EL (cell line): Measurements from ENCODE around the gene SLC30A10.
A peak's percentile ranks its signal among the peaks of the same experiment; 100 is the strongest.
"Not testable (repeated sequence)": the region's sequence is repeated elsewhere in the genome, so short reads cannot be mapped to it uniquely, and the experiment has no call there.

Experiments used
- DNase-seq: peaks from one replicate; pipeline ENCODE4 v3.0.0-alpha.2; 2016

Gene SLC30A10

DNA sequence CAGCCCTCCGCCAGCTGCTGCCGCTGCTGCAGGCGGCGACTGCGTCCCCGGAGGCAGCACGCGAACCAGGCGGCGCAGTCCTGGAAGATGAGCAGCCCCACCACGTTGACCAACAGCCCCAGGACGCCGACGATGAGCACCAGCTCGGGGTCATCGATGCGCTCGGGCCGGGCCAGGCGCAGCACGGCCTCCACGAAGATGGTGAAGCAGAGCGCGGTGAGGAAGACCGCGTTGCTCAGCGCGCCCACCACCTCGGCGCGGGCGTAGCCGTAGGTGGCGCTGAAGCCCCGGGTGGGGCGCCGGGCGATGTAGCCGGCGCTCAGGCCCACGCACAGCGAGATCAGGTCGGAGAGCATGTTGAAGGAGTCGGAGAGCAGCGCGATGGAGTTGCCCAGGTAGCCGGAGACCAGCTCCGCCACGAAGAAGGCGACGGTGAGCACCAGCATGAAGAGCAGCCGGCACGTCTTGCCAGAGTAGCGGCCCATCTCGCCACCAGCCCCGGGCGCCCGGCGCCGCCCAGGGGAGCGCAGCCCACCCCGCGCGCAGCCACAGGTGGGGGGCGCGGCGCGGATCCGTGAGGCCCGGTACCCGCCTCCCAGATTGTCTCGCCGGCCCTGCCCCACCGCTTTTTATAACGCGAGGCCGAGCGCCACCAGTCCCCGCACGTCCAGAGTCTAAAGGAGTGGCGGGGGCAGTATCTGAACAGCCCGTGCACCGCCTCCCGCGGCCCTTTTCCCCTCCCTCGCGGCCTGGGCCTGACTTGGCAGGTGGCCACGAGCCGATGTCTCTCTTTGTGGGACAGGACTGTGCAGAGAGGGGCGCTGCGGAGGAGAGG lies at the start of gene SLC30A10:
TSS of gene SLC30A10 (minus strand) at position 602 of the 835 bp plus-strand sequence. CDS start at position 485, 117 bp downstream.
- DNase-seq, result peak; percentile 17

DNA sequence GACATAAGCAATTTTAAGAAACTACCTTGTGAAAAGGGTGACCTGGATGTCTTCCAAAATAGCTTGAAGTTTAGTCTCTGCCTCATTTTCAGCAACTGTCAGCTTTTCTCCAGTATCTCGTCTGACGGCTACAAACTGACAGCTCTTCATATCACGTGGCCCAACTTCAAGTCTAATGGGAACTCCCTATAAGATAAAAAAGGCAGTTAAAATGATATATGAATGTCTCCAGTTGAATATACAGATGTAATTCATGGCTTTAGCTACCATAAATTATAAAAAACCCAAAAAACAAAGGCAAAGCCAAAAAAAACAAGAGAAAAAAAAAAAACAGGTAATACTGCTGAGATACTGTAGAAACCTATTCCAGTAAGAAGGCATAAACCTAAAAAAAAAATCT lies 44.9 kb upstream of the SLC30A10 start:
- no peak for DNase-seq

DNA sequence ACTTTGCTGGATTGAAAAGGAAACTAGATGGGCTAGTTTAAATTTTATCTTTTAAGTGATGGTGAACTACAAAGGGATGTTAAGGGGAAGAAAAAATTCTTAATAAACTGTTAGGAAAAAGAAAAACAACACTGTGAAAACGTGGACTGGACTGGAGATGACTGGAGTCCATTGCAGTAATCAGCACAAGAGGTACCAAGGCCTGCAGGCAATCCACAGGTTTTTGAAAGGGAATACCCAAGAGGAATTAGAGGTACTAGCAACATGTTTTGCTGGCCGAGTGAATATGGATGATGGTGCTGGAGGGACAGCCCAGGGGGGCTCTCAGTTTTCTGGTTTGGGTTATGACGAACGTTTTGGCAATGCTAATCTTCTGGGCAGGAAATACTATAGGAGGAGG lies 39.0 kb upstream of the SLC30A10 start:
- no peak for DNase-seq

DNA sequence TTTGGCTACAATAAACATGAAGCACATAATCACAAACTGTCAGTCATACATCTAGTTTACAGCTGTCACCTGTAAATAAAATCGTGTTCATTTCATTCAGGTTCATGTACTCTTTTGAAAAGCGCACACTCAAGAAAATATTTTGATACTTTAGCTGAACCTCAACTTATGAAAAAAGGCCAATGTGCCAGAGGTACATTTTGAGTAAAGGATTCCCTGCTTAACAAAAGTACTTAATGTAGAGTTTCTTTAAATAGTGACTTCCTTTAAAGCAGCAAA lies 37.7 kb upstream of the SLC30A10 start:
- DNase-seq, result no peak

DNA sequence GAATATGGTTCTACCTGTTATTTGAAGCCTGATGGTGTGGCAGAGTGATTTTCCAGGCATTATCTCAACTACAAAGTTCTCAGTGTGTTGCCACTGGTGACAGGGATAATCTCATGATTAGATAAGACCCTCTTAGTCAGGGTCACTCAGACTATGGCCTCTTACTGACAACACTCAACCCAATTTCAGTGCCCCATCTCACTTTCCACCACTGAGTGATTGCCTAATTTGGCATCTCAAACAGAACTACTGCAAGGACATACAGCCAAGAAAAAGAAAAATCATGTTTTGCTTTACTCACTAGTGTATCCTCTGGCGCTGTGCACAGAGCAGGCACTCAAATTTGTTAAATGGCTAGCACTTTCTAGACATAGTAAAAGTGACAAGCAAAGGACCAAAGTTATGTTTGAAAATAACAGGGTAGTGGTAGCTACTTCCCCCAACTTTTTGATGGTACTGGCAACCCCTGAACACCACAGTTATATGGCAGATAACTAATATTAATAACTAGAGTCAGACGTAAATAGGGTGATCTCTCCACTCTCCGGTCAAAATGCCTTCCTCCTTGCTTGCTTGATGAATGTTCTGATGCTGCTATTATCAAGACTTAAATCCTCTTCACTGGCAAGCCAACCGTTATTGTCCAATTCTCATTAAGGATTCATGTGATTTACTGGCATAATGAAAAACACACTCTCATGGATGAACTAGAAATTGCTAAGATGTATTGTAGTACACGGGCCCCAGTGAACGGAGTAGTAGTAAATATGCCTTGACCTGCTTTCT lies 37.1 kb upstream of the SLC30A10 start:
- no peak for DNase-seq

DNA sequence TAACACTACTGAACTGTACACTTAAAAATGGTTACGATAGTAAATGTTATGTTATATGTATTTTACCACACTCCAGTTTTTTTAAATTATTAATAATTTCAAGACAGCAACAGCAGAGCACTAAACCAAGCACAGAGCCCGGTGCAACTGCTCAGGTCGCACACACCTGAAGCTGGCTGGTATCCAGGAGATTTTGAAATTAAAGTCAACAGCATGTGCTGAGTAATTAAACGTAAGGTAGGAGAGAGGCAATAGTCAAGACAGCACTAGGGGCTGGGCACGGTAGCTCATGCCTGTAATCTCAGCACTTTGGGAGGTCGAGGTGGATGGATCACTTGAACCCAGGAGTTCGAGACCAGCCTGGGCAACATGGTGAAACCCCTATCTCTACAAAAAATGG lies 35.1 kb upstream of the SLC30A10 start:
- DNase-seq, result no peak

DNA sequence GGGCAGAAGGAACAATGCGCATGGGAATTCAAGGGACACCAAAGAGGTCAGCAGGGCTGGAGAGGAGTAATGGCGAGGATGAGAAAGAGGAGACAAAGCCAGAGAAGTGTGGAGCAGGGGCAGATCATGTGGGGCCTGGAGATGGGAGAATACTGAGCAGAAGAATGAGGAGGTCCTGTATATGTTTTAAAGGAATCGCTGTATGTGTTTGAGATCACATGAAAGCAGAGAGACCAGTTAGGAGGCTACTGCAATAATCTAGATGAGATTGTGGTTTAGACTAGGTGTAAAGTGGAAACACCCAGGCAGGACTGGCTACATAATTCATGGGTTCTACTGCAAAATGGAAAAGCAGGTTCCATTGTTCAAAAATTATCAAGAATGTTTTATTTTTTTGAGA lies 33.3 kb upstream of the SLC30A10 start:
- DNase-seq, result no peak

DNA sequence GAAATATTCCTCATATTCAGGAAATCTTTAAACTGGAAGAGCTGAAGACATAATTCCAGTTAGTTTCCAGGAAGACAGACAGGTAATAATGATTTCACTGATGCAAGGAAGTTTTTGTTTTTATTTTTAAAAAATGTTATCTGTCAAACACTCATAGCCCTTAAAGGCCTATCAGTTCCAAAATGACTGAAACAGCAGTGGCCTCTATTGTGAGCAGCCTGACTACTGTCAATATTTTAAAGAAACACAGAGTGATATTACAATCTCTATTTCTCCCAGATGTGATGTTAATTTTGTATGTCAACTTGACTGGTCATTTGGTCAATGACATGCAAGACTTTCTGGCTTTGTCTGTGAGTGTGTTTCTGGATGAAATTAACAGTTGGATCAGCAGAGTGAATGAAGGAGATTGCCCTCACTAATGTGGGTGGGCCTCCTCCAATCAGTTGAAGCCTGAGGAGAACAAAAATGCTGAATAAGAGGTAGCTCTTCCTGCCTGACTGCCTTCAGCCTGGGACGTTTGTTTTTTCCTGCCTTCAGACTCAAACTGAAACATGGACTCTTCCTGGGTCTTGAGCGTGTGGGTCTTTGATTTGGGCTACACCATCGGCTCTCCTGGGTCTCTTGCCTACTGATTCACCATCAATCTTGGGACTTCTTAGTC lies 31.3 kb upstream of the SLC30A10 start:
- no peak for DNase-seq

DNA sequence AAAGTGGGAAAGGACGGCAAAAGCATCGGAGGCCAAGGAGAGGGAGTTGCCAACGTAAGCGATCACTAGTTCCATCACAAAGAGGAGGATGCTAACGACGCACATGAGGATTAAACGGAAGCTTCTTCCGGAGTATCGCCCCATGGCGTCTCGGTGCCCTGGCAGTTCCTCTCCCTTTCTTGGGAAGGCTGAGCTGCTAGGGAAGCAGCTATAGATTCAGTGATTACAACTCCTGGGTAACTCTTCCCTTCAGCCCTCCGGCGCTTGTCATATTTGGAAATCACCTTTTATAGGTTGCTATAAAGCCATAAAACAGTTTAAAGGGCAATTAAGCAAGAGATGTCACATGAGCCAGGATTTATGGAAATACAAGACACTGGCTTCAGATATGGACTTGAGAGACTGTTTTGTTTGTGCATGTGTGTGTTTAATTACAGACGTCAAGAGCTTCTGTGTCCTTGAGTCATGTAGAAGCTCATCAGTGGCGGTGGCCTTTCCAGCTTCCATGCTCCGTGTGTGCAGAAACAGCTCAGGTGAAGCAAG lies 30.6 kb upstream of the SLC30A10 start:
- no peak for DNase-seq

DNA sequence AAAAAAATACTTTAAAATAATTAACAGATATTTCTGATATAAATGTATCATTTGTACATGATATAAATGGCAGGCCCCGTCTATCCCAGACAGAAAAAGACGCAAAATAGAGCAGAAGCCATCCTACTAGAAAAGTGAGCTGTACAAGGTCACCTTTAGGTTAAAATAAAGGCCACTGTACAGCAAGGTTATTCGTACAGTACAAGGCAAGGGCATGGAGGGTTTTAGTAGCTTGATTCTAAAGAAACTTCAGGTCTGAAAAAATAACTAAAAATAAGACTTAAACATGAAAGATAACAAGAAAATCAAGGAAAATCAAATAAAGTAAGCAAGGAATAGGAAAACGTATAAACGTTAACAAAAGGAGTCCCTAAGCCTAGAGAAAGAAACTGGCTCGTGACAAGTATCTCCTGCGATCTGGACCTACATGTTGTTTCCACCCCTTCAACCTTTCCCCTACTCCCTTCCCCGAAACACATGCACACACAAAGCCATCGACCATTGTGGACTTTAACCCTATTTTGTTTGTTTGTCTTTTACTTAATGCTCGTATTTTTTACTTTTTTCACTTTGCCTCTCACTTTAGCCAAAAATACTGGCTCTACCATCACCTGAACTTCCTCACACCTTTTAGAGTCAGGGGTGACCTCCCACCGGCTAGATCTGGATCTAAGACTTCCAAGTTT lies 26.5 kb upstream of the SLC30A10 start:
- no peak for DNase-seq

DNA sequence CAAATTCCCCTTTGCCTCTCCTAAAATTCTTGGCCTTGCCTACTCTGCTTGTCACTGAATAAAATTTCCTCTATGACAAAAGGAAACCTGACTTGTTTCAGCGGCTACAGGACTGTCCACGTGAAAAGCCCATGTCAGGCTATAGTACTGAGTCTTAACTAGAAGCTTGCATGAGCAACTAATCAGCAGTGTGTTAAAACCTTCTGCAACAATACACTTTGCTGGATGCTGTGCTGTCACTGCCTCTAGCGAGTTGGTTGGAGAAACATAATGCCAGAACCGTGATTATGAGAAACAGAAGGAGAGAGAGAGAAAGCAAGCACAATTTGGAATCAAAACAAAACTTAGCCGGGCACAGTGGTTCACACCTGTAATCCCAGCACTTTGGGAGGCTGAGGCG lies 25.7 kb upstream of the SLC30A10 start:
- DNase-seq, result no peak

DNA sequence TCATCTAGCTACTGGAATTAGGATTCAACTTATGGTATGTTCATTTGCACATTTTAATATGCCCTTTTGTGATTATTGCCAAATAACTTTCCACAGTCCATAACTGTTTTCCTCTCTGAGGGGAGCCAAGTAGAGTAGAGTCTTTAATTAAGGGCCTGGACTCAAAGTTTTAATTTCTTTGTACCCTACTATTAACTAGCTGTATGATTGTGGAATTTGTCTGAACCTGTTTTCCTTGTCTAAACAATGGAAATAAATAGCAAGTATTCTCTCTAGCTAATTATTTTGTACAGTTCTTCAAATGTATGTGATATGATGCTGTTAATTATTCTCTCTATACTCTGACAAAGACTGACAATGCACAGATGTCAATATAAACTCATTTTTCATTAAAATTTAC lies 24.0 kb upstream of the SLC30A10 start:
- no peak for DNase-seq

DNA sequence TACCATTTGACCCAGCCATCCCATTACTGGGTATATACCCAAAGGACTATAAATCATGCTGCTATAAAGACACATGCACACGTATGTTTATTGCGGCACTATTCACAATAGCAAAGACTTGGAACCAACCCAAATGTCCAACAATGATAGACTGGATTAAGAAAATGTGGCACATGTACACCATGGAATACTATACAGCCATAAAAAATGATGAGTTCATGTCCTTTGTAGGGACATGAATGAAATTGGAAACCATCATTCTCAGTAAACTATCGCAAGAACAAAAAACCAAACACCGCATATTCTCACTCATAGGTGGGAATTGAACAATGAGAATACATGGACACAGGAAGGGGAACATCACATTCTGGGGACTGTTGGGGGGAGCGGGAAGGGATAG lies 20.9 kb upstream of the SLC30A10 start:
- DNase-seq, result not testable (repeated sequence)

DNA sequence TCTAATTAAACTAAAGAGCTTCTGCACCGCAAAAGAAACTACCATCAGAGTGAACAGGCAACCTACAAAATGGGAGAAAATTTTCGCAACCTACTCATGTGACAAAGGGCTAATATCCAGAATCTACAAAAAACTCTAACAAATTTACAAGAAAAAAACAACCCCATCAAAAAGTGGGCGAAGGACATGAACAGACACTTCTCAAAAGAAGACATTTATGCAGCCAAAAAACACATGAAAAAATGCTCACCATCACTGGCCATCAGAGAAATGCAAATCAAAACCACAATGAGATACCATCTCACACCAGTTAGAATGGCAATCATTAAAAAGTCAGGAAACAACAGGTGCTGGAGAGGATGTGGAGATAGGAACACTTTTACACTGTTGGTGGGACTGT lies 20.4 kb upstream of the SLC30A10 start:
- DNase-seq, result not testable (repeated sequence)

DNA sequence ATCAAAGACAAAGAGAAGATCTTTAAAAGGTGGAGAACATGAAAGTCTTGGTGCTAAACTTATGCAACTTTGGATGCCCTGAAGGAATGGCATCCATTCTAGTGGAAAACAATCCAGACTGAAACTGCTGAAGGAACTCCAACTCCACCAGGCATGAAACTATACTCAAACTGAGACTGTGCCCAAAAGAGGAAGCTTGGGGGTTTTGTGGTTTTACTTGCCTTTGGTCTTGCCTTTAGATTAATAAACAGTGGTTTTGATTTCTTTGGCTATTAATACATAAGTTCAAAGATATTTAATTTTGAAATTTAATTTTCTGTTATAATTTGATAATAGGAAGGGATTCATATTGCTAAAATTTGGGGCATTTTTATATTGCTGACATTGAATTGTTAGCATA lies 17.4 kb upstream of the SLC30A10 start:
- no peak for DNase-seq

DNA sequence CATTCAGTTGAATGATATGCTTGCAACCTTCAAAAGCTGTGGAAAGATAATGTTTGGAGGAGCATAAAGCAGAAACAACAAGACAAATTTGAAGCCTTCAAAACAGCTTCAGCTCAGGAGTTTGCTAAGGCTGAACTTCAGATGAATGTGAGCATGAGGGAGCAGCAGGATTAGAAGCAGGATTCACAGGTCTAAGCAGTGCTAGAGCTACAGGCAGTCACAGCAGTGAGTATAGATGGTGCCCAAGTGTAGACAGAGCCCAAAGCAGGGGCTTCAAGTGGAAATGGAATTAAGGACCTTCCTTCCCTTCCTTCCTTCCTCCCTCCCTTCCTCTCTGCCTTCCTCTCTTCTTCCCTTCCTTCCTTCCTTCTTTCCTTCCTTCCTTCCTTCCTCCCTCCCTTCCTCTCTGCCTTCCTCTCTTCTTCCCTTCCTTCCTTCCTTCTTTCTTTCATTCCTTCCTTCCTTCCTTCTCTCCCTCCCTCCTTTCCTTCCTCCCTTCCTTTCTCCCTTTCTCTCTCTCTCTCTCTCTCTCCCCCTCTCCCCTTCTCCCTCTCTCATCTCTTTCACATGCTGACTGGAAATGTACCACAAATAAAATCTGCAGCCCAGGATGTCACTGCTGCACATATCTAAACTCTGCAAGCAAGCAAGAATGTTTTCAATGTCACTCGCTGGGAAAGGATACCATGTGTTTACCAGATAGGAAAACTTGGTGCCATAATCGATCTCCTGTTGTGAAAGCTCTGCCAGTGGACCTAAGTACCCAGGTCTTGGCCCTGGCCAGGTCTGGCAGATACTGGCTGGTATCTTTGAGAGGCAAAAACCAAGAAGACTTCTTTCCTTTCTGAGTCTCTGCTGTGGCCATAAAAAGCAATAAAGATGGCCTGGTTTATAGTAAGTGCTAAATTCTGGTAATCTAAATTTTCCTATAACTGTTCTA lies 13.1 kb upstream of the SLC30A10 start:
- DNase-seq, result no peak

DNA sequence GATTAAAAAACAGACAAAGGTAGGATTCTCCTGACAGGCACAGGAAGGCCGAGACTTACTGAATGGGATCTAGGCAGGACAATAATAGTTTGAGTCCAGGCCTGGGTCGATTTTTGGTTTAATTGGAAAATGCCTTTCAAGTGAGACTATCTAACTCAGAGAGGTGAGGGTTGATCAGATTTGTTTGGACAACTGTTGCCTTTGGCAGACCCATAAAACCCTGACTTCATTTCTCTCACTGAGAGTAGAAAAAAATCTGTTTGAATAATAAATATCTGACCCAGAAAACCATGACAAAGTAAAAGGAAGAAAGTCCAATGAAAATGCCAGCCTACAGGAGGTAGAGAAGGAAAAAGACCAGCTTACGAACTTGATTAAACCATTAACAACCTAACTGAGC lies 12.3 kb upstream of the SLC30A10 start:
- DNase-seq, result no peak

DNA sequence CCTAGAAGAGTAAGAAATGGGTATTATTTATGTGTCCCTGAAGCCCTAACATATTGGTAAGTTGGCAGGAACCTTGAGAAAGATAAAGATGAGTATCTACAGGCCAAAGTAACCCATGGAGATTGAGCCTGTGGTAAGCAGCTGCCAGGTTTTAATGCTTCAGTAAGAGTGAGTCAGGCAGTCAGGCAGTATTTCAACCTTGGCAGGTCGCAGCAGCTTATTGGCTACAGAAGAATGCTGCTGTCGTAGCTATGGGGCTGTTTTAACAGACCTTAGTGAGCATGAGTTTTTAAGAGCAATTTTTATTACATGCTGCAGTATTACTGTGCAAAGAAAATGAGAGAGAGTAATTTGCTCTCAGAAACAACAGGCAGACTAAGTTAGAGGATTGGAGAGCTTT lies 10.3 kb upstream of the SLC30A10 start:
- DNase-seq, result peak; percentile 49

DNA sequence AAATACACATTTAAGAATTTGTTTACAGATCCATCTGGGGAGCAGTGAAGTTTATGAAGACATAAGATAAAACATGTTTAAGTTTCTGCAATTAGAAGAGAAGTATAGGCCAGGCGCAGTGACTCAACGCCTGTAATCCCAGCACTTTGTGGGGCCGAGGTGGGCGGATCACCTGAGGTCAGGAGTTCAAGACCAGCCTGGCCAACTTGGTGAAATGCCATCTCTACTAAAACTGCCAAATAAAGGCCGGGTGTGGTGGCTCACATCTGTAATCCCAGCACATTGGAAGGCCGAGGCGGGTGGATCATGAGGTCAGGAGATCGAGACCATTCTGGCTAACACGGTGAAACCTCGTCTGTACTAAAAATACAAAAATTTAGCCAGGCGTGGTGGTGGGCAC lies 5.4 kb upstream of the SLC30A10 start:
- not testable (repeated sequence) for DNase-seq

DNA sequence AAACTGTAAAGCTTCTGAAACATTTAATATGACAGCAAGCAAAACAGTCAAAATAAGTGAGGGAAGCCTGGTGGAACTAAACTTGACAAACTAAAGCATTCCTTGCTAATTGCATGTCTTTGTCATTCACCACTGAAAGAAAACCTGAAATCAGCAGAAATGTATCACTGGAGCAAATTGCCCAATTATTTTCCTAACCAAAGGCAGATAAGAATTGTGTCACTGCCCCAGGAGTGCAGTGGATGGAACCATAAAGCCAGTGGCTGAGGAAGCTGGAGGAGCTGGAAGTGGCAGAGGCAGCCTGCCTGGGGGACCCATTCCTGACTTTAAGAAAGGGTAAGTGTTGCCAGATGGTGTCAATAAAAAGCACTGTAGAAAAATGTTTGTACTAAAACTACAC lies 2.7 kb upstream of the SLC30A10 start:
- no peak for DNase-seq

DNA sequence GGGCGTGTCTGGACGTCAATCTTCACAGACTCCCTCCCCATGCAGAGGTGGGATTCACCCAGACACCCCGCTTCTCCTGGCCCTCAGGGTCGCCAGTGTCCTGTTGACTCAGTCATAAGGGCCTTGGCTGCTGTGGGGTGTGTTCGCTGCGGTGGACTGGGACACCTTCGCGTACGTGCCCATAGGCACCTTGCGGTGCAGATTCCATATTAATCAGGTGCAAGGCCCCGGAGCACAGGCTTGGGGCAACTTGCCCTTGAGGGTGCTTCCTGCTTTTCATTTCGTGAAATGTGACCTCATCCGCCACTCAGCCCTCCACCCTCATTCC lies 398 bp upstream of the SLC30A10 start:
- DNase-seq, result no peak
